Measurements from ENCODE around the gene CNRIP1. TPM values are rescaled to one million over a fixed set of nuclear protein-coding genes. Genes with fewer than 3 reads are reported as not detected.

CNRIP1 gene
- total RNA-seq, 1 donor from 2014 or later = 4.4 TPM

- DNase-seq (ENCODE audit: low read depth) = no peak
- Mint-ChIP-seq H3K4me1 (ENCODE audit: low read depth, unreplicated experiment) (peaks cover 4% of the 10 kb centered on the region), H3K27me3 (ENCODE audit: low read depth, unreplicated experiment) (no peaks in the 10 kb centered on the region), H3K27ac (ENCODE audit: unreplicated experiment) (no peak overlapping the region), H3K4me3 (ENCODE audit: unreplicated experiment) (no peak overlapping the region), H3K36me3 (ENCODE audit: low read depth, unreplicated experiment) (no peaks in the 10 kb centered on the region), H3K9me3 (ENCODE audit: unreplicated experiment) (no peaks in the 10 kb centered on the region)
- TF ChIP-seq EZH2 (IDR thresholded peaks at IDR 0.05; ENCODE audit: insufficient read depth, low read length) = no peak
- no peak for TF ChIP-seq CTCF (IDR thresholded peaks at IDR 0.05; ENCODE audit: insufficient read depth, low read depth, low read length)
- no peaks in the 10 kb centered on the region for H3K36me3 ChIP-seq (ENCODE audit: insufficient read depth, low read length)
- no peak overlapping the region for H3K4me2 ChIP-seq (ENCODE audit: low read length)
- H2AFZ ChIP-seq (ENCODE audit: low read depth, low read length) = no peak overlapping the region
- no peak overlapping the region for H3K9ac ChIP-seq (ENCODE audit: low read length)
- no peak for FAIRE-seq
- peaks cover 100% of the 10 kb centered on the region for H4K20me1 ChIP-seq (ENCODE audit: insufficient read depth, low read length)
- peaks cover 7% of the 10 kb centered on the region for H3K4me1 ChIP-seq (ENCODE audit: insufficient read depth, low read length)
- H3K79me2 ChIP-seq (ENCODE audit: insufficient read depth, low read length) = peaks cover 100% of the 10 kb centered on the region
- H3K27me3 ChIP-seq (ENCODE audit: insufficient read depth, low read length) = no peaks in the 10 kb centered on the region
- H3K4me3 ChIP-seq (ENCODE audit: insufficient read depth, low read depth, low read length) = no peak overlapping the region
- H3K9me3 ChIP-seq (ENCODE audit: insufficient read depth, low read depth, low read length) = no peaks in the 10 kb centered on the region
- H3K27ac ChIP-seq (ENCODE audit: low read depth, low read length) = no peak overlapping the region
Observed at GRCh38 chr2:68245672-68246071, 74.1 kb downstream of the CNRIP1 start.

- Mint-ChIP-seq H3K4me1 (ENCODE audit: low read depth, unreplicated experiment) (peaks cover 8% of the 10 kb centered on the region), H3K27ac (ENCODE audit: unreplicated experiment) (no peak overlapping the region)
- H3K27me3 ChIP-seq (ENCODE audit: insufficient read depth, low read length) = no peaks in the 10 kb centered on the region
Observed at GRCh38 chr2:68245066-68245465, 74.7 kb downstream of the CNRIP1 start.

More at GRCh38 chr2:68245066-68245465, 74.7 kb downstream of the CNRIP1 start:
- Mint-ChIP-seq H3K36me3 (ENCODE audit: low read depth, unreplicated experiment) (no peaks in the 10 kb centered on the region), H3K9me3 (ENCODE audit: unreplicated experiment) (no peaks in the 10 kb centered on the region), H3K27me3 (ENCODE audit: low read depth, unreplicated experiment) (no peaks in the 10 kb centered on the region), H3K4me3 (ENCODE audit: unreplicated experiment) (no peak overlapping the region)
- no peak overlapping the region for H2AFZ ChIP-seq (ENCODE audit: low read depth, low read length)
- TF ChIP-seq CTCF (IDR thresholded peaks at IDR 0.05; ENCODE audit: insufficient read depth, low read depth, low read length) = no peak
- no peak for TF ChIP-seq EZH2 (IDR thresholded peaks at IDR 0.05; ENCODE audit: insufficient read depth, low read length)
- H3K4me1 ChIP-seq (ENCODE audit: insufficient read depth, low read length) = peaks cover 7% of the 10 kb centered on the region
- FAIRE-seq (no peak), DNase-seq (ENCODE audit: low read depth) (no peak)
- H3K4me2 ChIP-seq (ENCODE audit: low read length) = no peak overlapping the region
- peaks cover 100% of the 10 kb centered on the region for H4K20me1 ChIP-seq (ENCODE audit: insufficient read depth, low read length)
- H3K79me2 ChIP-seq (ENCODE audit: insufficient read depth, low read length) = peaks cover 100% of the 10 kb centered on the region
- no peaks in the 10 kb centered on the region for H3K9me3 ChIP-seq (ENCODE audit: insufficient read depth, low read depth, low read length)
- H3K36me3 ChIP-seq (ENCODE audit: insufficient read depth, low read length) = no peaks in the 10 kb centered on the region
- no peak overlapping the region for H3K4me3 ChIP-seq (ENCODE audit: insufficient read depth, low read depth, low read length)
- H3K9ac ChIP-seq (ENCODE audit: low read length) = no peak overlapping the region
- no peak overlapping the region for H3K27ac ChIP-seq (ENCODE audit: low read depth, low read length)
